Measurements from ENCODE around the gene ATXN1. TPM values are rescaled to one million over a fixed set of nuclear protein-coding genes. Genes with fewer than 3 reads are reported as not detected.

Gene ATXN1
- polyA plus RNA-seq, 1 of the 3 experiments (the other 2 are of a cell fraction) = 7.9 TPM

DNA sequence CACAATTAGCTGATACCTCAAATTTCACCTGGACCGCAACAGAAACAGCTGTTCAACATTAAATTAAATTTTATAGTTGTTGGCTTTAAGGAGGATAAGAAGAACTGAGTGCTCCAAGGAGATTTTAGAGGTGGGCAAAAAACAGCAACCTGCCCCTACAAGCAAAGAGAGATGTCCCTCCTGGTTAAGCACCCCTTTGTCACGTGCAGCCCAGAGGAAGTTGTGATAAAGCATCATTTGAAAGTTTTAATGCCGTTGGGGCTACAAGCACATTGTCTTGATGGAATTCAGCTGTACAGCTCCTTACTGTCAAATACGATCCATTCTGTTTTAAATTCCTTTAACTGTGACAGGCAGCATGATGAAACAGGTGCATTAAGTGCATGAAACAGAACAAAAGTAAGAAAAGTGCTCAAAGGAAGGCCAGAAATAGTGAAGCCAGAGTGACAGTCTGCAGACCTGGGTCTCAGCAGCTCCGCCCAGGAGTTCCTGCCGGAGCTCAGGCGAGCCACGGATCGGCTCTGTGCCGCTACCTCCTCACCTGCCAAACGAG is 327.8 kb downstream of the ATXN1 start:
- Histone ChIP-seq H4K20me1 (ENCODE audit: insufficient read depth) (no peaks in the 10 kb centered on the region), H3K9ac (no peak overlapping the region), H3K9me3 (no peaks in the 10 kb centered on the region), H3F3A (replicated peaks; ENCODE audit: insufficient read depth) (peaks cover 7% of the 10 kb centered on the region), H3K4me2 (no peak overlapping the region), H3K27me3 (ENCODE audit: insufficient read depth) (no peaks in the 10 kb centered on the region), H3K4me3 (ENCODE audit: low read depth in 2 of 2, low read length in 1 of 2) (no peak overlapping the region), H3K4me1 (ENCODE audit: control insufficient read depth in 1 of 2, insufficient read depth in 2 of 2, low read depth in 1 of 2, low read length in 1 of 2) (no peaks in the 10 kb centered on the region; a peak in 3 of 4 replicates), H3K36me3 (replicated peaks in 1 of 2; ENCODE audit: control insufficient read depth in 1 of 2, insufficient read depth in 2 of 2, low read length in 1 of 2) (peaks cover 0 to 11% of the 10 kb centered on the region in 2 experiments), H3K79me2 (ENCODE audit: insufficient read depth) (no peaks in the 10 kb centered on the region), H2AFZ (ENCODE audit: low read depth) (no peak overlapping the region), H3K9me2 (no peaks in the 10 kb centered on the region), H3K27ac (ENCODE audit: low read depth in 2 of 2, low read length in 1 of 2) (no peak overlapping the region)
- WGBS (ENCODE audit: low lambda C conversion rate) = 90% methylated on average over 10 of the region's 11 CpGs
- ChIA-PET CTCF (no interaction called here), POLR2A (no interaction called here)
- no peak for DNase-seq
- TF ChIP-seq TAF1 (IDR thresholded peaks at IDR 0.05; ENCODE audit: borderline replicate concordance, low read depth, low read length) = no peak
- TF ChIP-seq GABPA (IDR thresholded peaks at IDR 0.05; ENCODE audit: low read depth) = no peak
- TF ChIP-seq EP300 (IDR thresholded peaks at IDR 0.05; ENCODE audit: borderline replicate concordance in 1 of 2, low read depth in 1 of 2, low read length in 1 of 2) = no peak
- TF ChIP-seq SIN3A (IDR thresholded peaks at IDR 0.05; ENCODE audit: borderline replicate concordance, low read depth, low read length) = no peak
- no peak for TF ChIP-seq ELF1 (IDR thresholded peaks at IDR 0.05)
- TF ChIP-seq FOXM1 (IDR thresholded peaks at IDR 0.05; ENCODE audit: low read depth) = no peak
- TF ChIP-seq, protein P1, sequence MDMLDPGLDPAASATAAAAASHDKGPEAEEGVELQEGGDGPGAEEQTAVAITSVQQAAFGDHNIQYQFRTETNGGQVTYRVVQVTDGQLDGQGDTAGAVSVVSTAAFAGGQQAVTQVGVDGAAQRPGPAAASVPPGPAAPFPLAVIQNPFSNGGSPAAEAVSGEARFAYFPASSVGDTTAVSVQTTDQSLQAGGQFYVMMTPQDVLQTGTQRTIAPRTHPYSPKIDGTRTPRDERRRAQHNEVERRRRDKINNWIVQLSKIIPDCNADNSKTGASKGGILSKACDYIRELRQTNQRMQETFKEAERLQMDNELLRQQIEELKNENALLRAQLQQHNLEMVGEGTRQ (IDR thresholded peaks at IDR 0.05; ENCODE audit: borderline replicate concordance, low read depth, low read length) = no peak
- no peak for TF ChIP-seq RXRA (IDR thresholded peaks at IDR 0.05; ENCODE audit: borderline replicate concordance, low read depth)
- TF ChIP-seq YY1 (IDR thresholded peaks at IDR 0.05; ENCODE audit: low read depth) = no peak
- TF ChIP-seq NFIC (IDR thresholded peaks at IDR 0.05; ENCODE audit: borderline replicate concordance) = no peak
- TF ChIP-seq, protein P2, sequence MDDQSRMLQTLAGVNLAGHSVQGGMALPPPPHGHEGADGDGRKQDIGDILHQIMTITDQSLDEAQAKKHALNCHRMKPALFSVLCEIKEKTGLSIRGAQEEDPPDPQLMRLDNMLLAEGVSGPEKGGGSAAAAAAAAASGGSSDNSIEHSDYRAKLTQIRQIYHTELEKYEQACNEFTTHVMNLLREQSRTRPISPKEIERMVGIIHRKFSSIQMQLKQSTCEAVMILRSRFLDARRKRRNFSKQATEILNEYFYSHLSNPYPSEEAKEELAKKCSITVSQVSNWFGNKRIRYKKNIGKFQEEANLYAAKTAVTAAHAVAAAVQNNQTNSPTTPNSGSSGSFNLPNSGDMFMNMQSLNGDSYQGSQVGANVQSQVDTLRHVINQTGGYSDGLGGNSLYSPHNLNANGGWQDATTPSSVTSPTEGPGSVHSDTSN (IDR thresholded peaks at IDR 0.05) = no peak
- no peak for TF ChIP-seq MAX (IDR thresholded peaks at IDR 0.05; ENCODE audit: low read depth)
- TF ChIP-seq TEAD4 (IDR thresholded peaks at IDR 0.05; ENCODE audit: borderline replicate concordance, insufficient read depth) = no peak
- TF ChIP-seq, protein P3, sequence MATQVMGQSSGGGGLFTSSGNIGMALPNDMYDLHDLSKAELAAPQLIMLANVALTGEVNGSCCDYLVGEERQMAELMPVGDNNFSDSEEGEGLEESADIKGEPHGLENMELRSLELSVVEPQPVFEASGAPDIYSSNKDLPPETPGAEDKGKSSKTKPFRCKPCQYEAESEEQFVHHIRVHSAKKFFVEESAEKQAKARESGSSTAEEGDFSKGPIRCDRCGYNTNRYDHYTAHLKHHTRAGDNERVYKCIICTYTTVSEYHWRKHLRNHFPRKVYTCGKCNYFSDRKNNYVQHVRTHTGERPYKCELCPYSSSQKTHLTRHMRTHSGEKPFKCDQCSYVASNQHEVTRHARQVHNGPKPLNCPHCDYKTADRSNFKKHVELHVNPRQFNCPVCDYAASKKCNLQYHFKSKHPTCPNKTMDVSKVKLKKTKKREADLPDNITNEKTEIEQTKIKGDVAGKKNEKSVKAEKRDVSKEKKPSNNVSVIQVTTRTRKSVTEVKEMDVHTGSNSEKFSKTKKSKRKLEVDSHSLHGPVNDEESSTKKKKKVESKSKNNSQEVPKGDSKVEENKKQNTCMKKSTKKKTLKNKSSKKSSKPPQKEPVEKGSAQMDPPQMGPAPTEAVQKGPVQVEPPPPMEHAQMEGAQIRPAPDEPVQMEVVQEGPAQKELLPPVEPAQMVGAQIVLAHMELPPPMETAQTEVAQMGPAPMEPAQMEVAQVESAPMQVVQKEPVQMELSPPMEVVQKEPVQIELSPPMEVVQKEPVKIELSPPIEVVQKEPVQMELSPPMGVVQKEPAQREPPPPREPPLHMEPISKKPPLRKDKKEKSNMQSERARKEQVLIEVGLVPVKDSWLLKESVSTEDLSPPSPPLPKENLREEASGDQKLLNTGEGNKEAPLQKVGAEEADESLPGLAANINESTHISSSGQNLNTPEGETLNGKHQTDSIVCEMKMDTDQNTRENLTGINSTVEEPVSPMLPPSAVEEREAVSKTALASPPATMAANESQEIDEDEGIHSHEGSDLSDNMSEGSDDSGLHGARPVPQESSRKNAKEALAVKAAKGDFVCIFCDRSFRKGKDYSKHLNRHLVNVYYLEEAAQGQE (IDR thresholded peaks at IDR 0.05; ENCODE audit: low read depth, low read length) = no peak
- TF ChIP-seq SMC3 (IDR thresholded peaks at IDR 0.05; ENCODE audit: low read depth, low read length) = no peak

All from SK-N-SH (cell line).